SU-DHL-6 (cell line): ENCODE measurements around the gene GPHB5.

Experiments used
- H2AFZ ChIP-seq: fragments of 200-600 bp; sonication (generic); 2 replicates; pipeline ENCODE4 v1.6.1; 2014; ENCODE audit warnings: low read depth, mild to moderate bottlenecking, moderate library complexity, mixed read lengths, antibody characterized with exemption, low read length; ENCODE audit not compliant: severe bottlenecking
- H3F3A ChIP-seq: fragments of 200-600 bp; shearing (Covaris generic); 2 replicates; pipeline ENCODE4 v1.6.0; 2016; ENCODE audit warnings: antibody characterized with exemption, mild to moderate bottlenecking; ENCODE audit not compliant: insufficient read depth
- H3K27ac ChIP-seq: fragments of 200-600 bp; sonication (generic); 2 replicates; pipeline ENCODE4 v1.5.1; 2016; ENCODE audit warnings: low read depth, mild to moderate bottlenecking, low read length, moderate library complexity, mixed read lengths
- H3K27me3 ChIP-seq: fragments of 200-600 bp; sonication (generic), shearing (Covaris generic); 2 replicates; pipeline ENCODE4 v1.6.0; 2014; ENCODE audit warnings: mild to moderate bottlenecking, low read length
- H3K36me3 ChIP-seq: fragments of 200-600 bp; sonication (generic); 2 replicates; pipeline ENCODE4 v1.6.1; 2014; ENCODE audit warnings: mild to moderate bottlenecking, low read length, mixed read lengths
- H3K4me2 ChIP-seq: fragments of 300-600, 200-600 bp; shearing (Covaris generic), sonication (generic); 2 replicates; pipeline ENCODE4 v1.6.0; 2014; ENCODE audit warnings: low read length, low read depth, mild to moderate bottlenecking; ENCODE audit not compliant: poor library complexity, severe bottlenecking
- H3K4me3 ChIP-seq: fragments of 200-600 bp; sonication (generic); 2 replicates; pipeline ENCODE4 v1.5.1; 2014; ENCODE audit warnings: antibody characterized with exemption, low read length, mild to moderate bottlenecking, mixed read lengths; ENCODE audit not compliant: insufficient read depth, poor library complexity, severe bottlenecking
- H3K79me2 ChIP-seq: fragments of 200-600 bp; sonication (generic); 2 replicates; pipeline ENCODE4 v1.6.1; 2014; ENCODE audit warnings: mild to moderate bottlenecking, low read length, moderate library complexity; ENCODE audit not compliant: insufficient read depth
- H3K9ac ChIP-seq: fragments of 200-600 bp; sonication (generic); 2 replicates; pipeline ENCODE4 v1.7.0; 2014; ENCODE audit warnings: mild to moderate bottlenecking, low read length
- H3K9me2 ChIP-seq: fragments of 200-600 bp; sonication (generic); replicated peaks from 2 replicates; pipeline ENCODE4 v1.6.1; 2014; ENCODE audit warnings: low read length; ENCODE audit not compliant: insufficient read depth
- H3K9me3 ChIP-seq: fragments of 200-600 bp; sonication (generic); 2 replicates; pipeline ENCODE4 v1.6.1; 2014; ENCODE audit warnings: low read length, mixed read lengths; ENCODE audit not compliant: insufficient read depth
- H4K20me1 ChIP-seq: fragments of 200-600 bp; sonication (generic); 2 replicates; pipeline ENCODE4 v1.6.1; 2014; ENCODE audit warnings: low read depth, mild to moderate bottlenecking, antibody characterized with exemption, low read length, moderate library complexity, mixed read lengths
- CTCF ChIP-seq: fragments of 200-600 bp; sonication (generic); IDR thresholded peaks from one replicate; pipeline ENCODE4 v1.5.1; 2017; ENCODE audit warnings: antibody characterized with exemption, mild to moderate bottlenecking, low read length, moderate library complexity; ENCODE audit not compliant: insufficient read depth, poor library complexity, severe bottlenecking
- EZH2phosphoT487 ChIP-seq: fragments of 200-600 bp; sonication (generic), shearing (Covaris generic); conservative IDR thresholded peaks from 2 replicates; pipeline ENCODE4 v1.6.1; 2018; ENCODE audit warnings: mild to moderate bottlenecking, antibody characterized with exemption, low read length, moderate library complexity, mixed read lengths

The GPHB5 gene

GRCh38 chr14:63292805-63293204, 25.9 kb downstream of the GPHB5 start:
- Histone ChIP-seq H3K9me2 (no peaks in the 10 kb centered on the region), H4K20me1 (no peaks in the 10 kb centered on the region), H3K9me3 (no peaks in the 10 kb centered on the region), H3K9ac (no peak overlapping the region), H3K4me2 (no peak overlapping the region), H3K27ac (no peak overlapping the region), H3K4me3 (no peak overlapping the region), H3K36me3 (no peaks in the 10 kb centered on the region), H2AFZ (no peak overlapping the region), H3K27me3 (no peaks in the 10 kb centered on the region), H3K79me2 (no peaks in the 10 kb centered on the region), H3F3A (no peaks in the 10 kb centered on the region)
- TF ChIP-seq EZH2phosphoT487 (no peak), CTCF (no peak)

- H3K4me2 ChIP-seq: no peak overlapping the region
- H4K20me1 ChIP-seq: no peaks in the 10 kb centered on the region
- no peaks in the 10 kb centered on the region for H3F3A ChIP-seq
- no peak overlapping the region for H3K9ac ChIP-seq
- H2AFZ ChIP-seq: no peak overlapping the region
- no peak overlapping the region for H3K27ac ChIP-seq
- H3K9me2 ChIP-seq: no peaks in the 10 kb centered on the region
- H3K79me2 ChIP-seq: no peaks in the 10 kb centered on the region
- no peaks in the 10 kb centered on the region for H3K36me3 ChIP-seq
- no peaks in the 10 kb centered on the region for H3K9me3 ChIP-seq
- TF ChIP-seq EZH2phosphoT487 (no peak), CTCF (no peak)
- no peaks in the 10 kb centered on the region for H3K27me3 ChIP-seq
- H3K4me3 ChIP-seq: no peak overlapping the region
Observed at GRCh38 chr14:63290741-63291430, 27.8 kb downstream of the GPHB5 start.

- H4K20me1 ChIP-seq: no peaks in the 10 kb centered on the region
- H3K9ac ChIP-seq: no peak overlapping the region
- no peaks in the 10 kb centered on the region for H3K79me2 ChIP-seq
- H3F3A ChIP-seq: no peaks in the 10 kb centered on the region
- no peak overlapping the region for H3K4me3 ChIP-seq
- no peak overlapping the region for H2AFZ ChIP-seq
- H3K9me3 ChIP-seq: no peaks in the 10 kb centered on the region
- H3K4me2 ChIP-seq: no peak overlapping the region
- no peak for TF ChIP-seq CTCF
- no peak for TF ChIP-seq EZH2phosphoT487
- no peaks in the 10 kb centered on the region for H3K27me3 ChIP-seq
- H3K27ac ChIP-seq: no peak overlapping the region
- no peaks in the 10 kb centered on the region for H3K9me2 ChIP-seq
- H3K36me3 ChIP-seq: no peaks in the 10 kb centered on the region
Observed at GRCh38 chr14:63288853-63289252, 29.9 kb downstream of the GPHB5 start.
